GM04504 (cell line): ENCODE data around the gene MITF.
A peak's percentile ranks its signal among the peaks of the same experiment; 100 is the strongest.

Source experiments
- DNase-seq: peaks from one replicate; pipeline ENCODE4 v3.0.0-alpha.2; 2012; ENCODE audit warnings: low read depth

The MITF gene

GRCh38 chr3:69739204-69740102 lies at the start of gene MITF:
MITF (plus strand) TSS chr3:69739464; CDS start chr3:69739598, 134 bp downstream.
- peak; percentile 76 for DNase-seq

- DNase-seq: no peak
Measured at GRCh38 chr3:69691860-69692259, 47.4 kb upstream of the MITF start.

GRCh38 chr3:69692761-69693160 lies 46.5 kb upstream of the MITF start:
- no peak for DNase-seq

- no peak for DNase-seq
Measured at GRCh38 chr3:69695443-69695842, 43.8 kb upstream of the MITF start.

- DNase-seq: no peak
Measured at GRCh38 chr3:69695933-69696332, 43.3 kb upstream of the MITF start.

- no peak for DNase-seq
Measured at GRCh38 chr3:69696367-69696766, 42.9 kb upstream of the MITF start.

- no peak for DNase-seq
Measured at GRCh38 chr3:69697381-69697780, 41.9 kb upstream of the MITF start.

- DNase-seq: no peak
Measured at GRCh38 chr3:69698728-69699127, 40.5 kb upstream of the MITF start.

- DNase-seq: no peak
Measured at GRCh38 chr3:69699183-69699582, 40.1 kb upstream of the MITF start.

GRCh38 chr3:69700949-69701348 lies 38.3 kb upstream of the MITF start:
- no peak for DNase-seq

GRCh38 chr3:69710153-69710977 lies 28.9 kb upstream of the MITF start:
- DNase-seq: peak; percentile 33

- DNase-seq: no peak
Measured at GRCh38 chr3:69712269-69712668, 27.0 kb upstream of the MITF start.

GRCh38 chr3:69712933-69713332 lies 26.3 kb upstream of the MITF start:
- DNase-seq: no peak

- no peak for DNase-seq
Measured at GRCh38 chr3:69715204-69715603, 24.1 kb upstream of the MITF start.

- DNase-seq: no peak
Measured at GRCh38 chr3:69716119-69716518, 23.1 kb upstream of the MITF start.

- no peak for DNase-seq
Measured at GRCh38 chr3:69718866-69719586, 20.2 kb upstream of the MITF start.

- DNase-seq: no peak
Measured at GRCh38 chr3:69719587-69720122, 19.6 kb upstream of the MITF start.

GRCh38 chr3:69720824-69721223 lies 18.4 kb upstream of the MITF start:
- DNase-seq: no peak

- no peak for DNase-seq
Measured at GRCh38 chr3:69723389-69723788, 15.9 kb upstream of the MITF start.

GRCh38 chr3:69724722-69725435 lies 14.4 kb upstream of the MITF start:
- no peak for DNase-seq

GRCh38 chr3:69725994-69726571 lies 13.2 kb upstream of the MITF start:
- DNase-seq: no peak
